H1 (cell line): ENCODE data around the gene DLGAP5.

Source experiments
- CEBPB ChIP-seq: IDR thresholded peaks from 2 replicates; pipeline ENCODE4 v1.6.1; 2012; ENCODE audit warnings: low read depth, low read length
- EGR1 ChIP-seq: IDR thresholded peaks from 2 replicates; pipeline ENCODE4 v1.6.1; 2011; ENCODE audit warnings: low read depth, low read length, borderline replicate concordance
- EP300 ChIP-seq, 2 experiments: IDR thresholded peaks; 1 replicate in 1 of 2; 2 replicates in 1 of 2; pipeline ENCODE4 v1.6.1; 2011 to 2012; ENCODE audit warnings: low read depth in 2 of 2, low read length in 2 of 2, mild to moderate bottlenecking in 2 of 2, borderline replicate concordance in 1 of 2, inconsistent platforms in 1 of 2, moderate library complexity in 1 of 2
- EZH2 ChIP-seq: fragments of 200-600 bp; sonication (generic); IDR thresholded peaks from 2 replicates; pipeline ENCODE4 v1.7.1; 2012; ENCODE audit warnings: low read depth, mild to moderate bottlenecking, moderate library complexity, low read length, inconsistent platforms; ENCODE audit not compliant: severe bottlenecking
- KDM4A ChIP-seq: IDR thresholded peaks from one replicate; pipeline ENCODE4 v1.7.1; 2012; ENCODE audit warnings: low read depth, mild to moderate bottlenecking, moderate library complexity, low read length, inconsistent platforms; ENCODE audit not compliant: severe bottlenecking
- MAFK ChIP-seq: IDR thresholded peaks from 2 replicates; pipeline ENCODE4 v1.6.1; 2012; ENCODE audit warnings: low read depth, mild to moderate bottlenecking, improper control_type of control experiment, low read length
- PHF8 ChIP-seq: fragments of 200-600 bp; sonication (generic); conservative IDR thresholded peaks from 2 replicates; pipeline ENCODE4 v1.7.1; 2012; ENCODE audit warnings: low read depth, mild to moderate bottlenecking, inconsistent platforms, low read length, moderate library complexity
- POLR2A ChIP-seq, 2 experiments: IDR thresholded peaks; 1 replicate in 1 of 2; 2 replicates in 1 of 2; pipeline ENCODE4 v1.6.1; 2011; ENCODE audit warnings: low read depth in 2 of 2, low read length in 2 of 2, mild to moderate bottlenecking in 2 of 2; ENCODE audit errors: control extremely low read depth in 1 of 2
- POLR2AphosphoS5 ChIP-seq: IDR thresholded peaks from 2 replicates; pipeline ENCODE4 v1.6.1; 2011; ENCODE audit warnings: low read depth, low read length
- RFX5 ChIP-seq: IDR thresholded peaks from 2 replicates; pipeline ENCODE4 v1.6.1; 2011; ENCODE audit warnings: low read depth, low read length, improper control_type of control experiment, borderline replicate concordance
- RNF2 ChIP-seq: fragments of 200-900, 300-1000 bp; sonication (generic); IDR thresholded peaks from 2 replicates; pipeline ENCODE4 v1.7.1; 2016; ENCODE audit warnings: borderline replicate concordance, low read depth, mild to moderate bottlenecking, antibody characterized with exemption, low read length; ENCODE audit not compliant: poor library complexity, severe bottlenecking; ENCODE audit errors: missing control alignments
- TF ChIP-seq, protein P1 (sequence below): IDR thresholded peaks from 2 replicates; pipeline ENCODE4 v1.6.1; 2012; ENCODE audit warnings: inconsistent platforms
- TF ChIP-seq, protein P2 (sequence below), 3 experiments: IDR thresholded peaks; 1 replicate in 2 of 3; 2 replicates in 1 of 3; pipeline versions ENCODE4 v1.5.1 to v1.6.1; 2011; ENCODE audit warnings: low read length in 3 of 3, mild to moderate bottlenecking in 3 of 3, inconsistent platforms in 2 of 3, low read depth in 1 of 3, moderate library complexity in 1 of 3; ENCODE audit not compliant: insufficient read depth in 1 of 3; ENCODE audit errors: control extremely low read depth in 1 of 3

DNA sequence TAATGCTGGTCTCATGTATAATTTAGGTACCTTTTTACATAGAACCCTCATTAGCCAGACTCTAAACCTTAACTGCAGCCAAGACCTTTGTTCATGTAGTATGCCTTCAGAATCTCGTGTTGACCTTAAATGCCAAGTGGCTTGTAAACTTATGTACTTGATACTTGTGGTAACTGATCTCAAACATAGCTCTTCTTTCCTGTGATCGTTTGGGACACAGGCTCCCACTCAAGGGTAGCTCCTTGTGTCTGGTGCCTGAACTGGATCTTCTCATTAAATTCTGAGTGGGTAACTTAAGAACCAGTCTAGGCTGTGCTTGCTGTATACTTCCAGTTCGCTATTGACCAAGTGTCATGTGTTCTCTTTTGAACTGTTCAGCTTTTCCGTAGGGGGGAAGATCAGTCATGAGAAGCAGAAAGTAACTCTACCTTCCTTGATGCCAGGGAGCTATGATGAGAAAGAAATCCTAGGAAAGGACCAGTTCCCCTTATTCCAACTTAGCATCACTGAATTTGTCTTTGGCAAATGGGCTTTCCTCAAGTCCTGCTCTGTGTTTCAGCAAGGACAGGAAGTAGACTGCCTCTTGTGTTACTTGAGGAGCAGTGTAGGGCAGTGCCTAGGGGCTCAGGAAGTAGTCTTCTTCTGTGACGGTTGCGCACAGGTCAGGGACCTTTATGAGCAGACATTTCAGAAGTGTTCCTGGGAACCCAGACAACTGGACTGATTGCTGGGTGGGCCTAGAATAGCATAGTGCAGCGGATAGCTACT lies 59.8 kb downstream of the DLGAP5 start:
- TF ChIP-seq PHF8: no peak
- TF ChIP-seq, protein P1, sequence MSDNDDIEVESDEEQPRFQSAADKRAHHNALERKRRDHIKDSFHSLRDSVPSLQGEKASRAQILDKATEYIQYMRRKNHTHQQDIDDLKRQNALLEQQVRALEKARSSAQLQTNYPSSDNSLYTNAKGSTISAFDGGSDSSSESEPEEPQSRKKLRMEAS: no peak
- TF ChIP-seq POLR2AphosphoS5: no peak
- no peak for TF ChIP-seq RFX5
- no peak for TF ChIP-seq EZH2
- TF ChIP-seq POLR2A (IDR thresholded peaks at IDR 0.05; ENCODE audit: control extremely low read depth in 1 of 2, low read depth in 2 of 2, low read length in 2 of 2): no peak
- no peak for TF ChIP-seq EGR1
- no peak for TF ChIP-seq CEBPB
- TF ChIP-seq EP300 (IDR thresholded peaks at IDR 0.05; ENCODE audit: borderline replicate concordance in 1 of 2, low read depth in 2 of 2, low read length in 2 of 2): no peak
- no peak for TF ChIP-seq RNF2
- TF ChIP-seq, protein P2, sequence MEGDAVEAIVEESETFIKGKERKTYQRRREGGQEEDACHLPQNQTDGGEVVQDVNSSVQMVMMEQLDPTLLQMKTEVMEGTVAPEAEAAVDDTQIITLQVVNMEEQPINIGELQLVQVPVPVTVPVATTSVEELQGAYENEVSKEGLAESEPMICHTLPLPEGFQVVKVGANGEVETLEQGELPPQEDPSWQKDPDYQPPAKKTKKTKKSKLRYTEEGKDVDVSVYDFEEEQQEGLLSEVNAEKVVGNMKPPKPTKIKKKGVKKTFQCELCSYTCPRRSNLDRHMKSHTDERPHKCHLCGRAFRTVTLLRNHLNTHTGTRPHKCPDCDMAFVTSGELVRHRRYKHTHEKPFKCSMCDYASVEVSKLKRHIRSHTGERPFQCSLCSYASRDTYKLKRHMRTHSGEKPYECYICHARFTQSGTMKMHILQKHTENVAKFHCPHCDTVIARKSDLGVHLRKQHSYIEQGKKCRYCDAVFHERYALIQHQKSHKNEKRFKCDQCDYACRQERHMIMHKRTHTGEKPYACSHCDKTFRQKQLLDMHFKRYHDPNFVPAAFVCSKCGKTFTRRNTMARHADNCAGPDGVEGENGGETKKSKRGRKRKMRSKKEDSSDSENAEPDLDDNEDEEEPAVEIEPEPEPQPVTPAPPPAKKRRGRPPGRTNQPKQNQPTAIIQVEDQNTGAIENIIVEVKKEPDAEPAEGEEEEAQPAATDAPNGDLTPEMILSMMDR (IDR thresholded peaks at IDR 0.05; ENCODE audit: control extremely low read depth in 1 of 3, insufficient read depth in 1 of 3, low read depth in 1 of 3, low read length in 3 of 3): no peak
- no peak for TF ChIP-seq KDM4A
- TF ChIP-seq MAFK: no peak
